GM23248 (cell line): Measurements from ENCODE around the gene WNT3A. TPM values are rescaled to one million over a fixed set of nuclear protein-coding genes. Genes with fewer than 3 reads are reported as not detected.
"Not testable (repeated sequence)": the region's sequence is repeated elsewhere in the genome, so short reads cannot be mapped to it uniquely, and the experiment has no call there.

ENCODE experiments used
- DNase-seq: peaks from one replicate; pipeline ENCODE4 v3.0.0-alpha.2; 2015
- H2AFZ ChIP-seq: fragments of 200-600 bp; sonication (generic); 2 replicates; pipeline ENCODE4 v1.6.1; 2016; ENCODE audit warnings: antibody characterized with exemption
- H3F3A ChIP-seq: fragments of 200-600 bp; sonication (generic); 2 replicates; pipeline ENCODE4 v1.6.1; 2016; ENCODE audit warnings: mild to moderate bottlenecking, antibody characterized with exemption, mixed run types; ENCODE audit not compliant: insufficient read depth
- H3K27ac ChIP-seq: fragments of 200-600 bp; sonication (generic); 2 replicates; pipeline ENCODE4 v1.5.1; 2016; ENCODE audit warnings: mild to moderate bottlenecking
- H3K27me3 ChIP-seq: fragments of 200-600 bp; sonication (generic); replicated peaks from 2 replicates; pipeline ENCODE4 v1.6.1; 2016; ENCODE audit warnings: mild to moderate bottlenecking; ENCODE audit not compliant: insufficient read depth
- H3K36me3 ChIP-seq: fragments of 200-600 bp; sonication (generic); 2 replicates; pipeline ENCODE4 v1.6.1; 2016; ENCODE audit warnings: low read depth, mild to moderate bottlenecking
- H3K4me1 ChIP-seq: fragments of 200-600 bp; sonication (generic); 2 replicates; pipeline ENCODE4 v1.6.1; 2016; ENCODE audit warnings: mild to moderate bottlenecking; ENCODE audit not compliant: insufficient read depth
- H3K4me2 ChIP-seq: fragments of 200-600 bp; sonication (generic); one replicate; pipeline ENCODE4 v1.6.1; 2016; ENCODE audit warnings: mild to moderate bottlenecking; ENCODE audit not compliant: unreplicated experiment
- H3K4me3 ChIP-seq: fragments of 200-600 bp; sonication (generic); 2 replicates; pipeline ENCODE4 v1.5.1; 2016; ENCODE audit warnings: mild to moderate bottlenecking
- H3K79me2 ChIP-seq: fragments of 200-600 bp; sonication (generic); 2 replicates; pipeline ENCODE4 v1.6.1; 2016; ENCODE audit warnings: mild to moderate bottlenecking; ENCODE audit not compliant: insufficient read depth
- H3K9ac ChIP-seq: fragments of 200-600 bp; sonication (generic); 2 replicates; pipeline ENCODE4 v1.6.1; 2016; ENCODE audit warnings: mild to moderate bottlenecking
- H3K9me2 ChIP-seq: fragments of 200-600 bp; sonication (generic); 2 replicates; pipeline ENCODE4 v1.6.1; 2016; ENCODE audit warnings: mixed run types, mild to moderate bottlenecking, moderate library complexity; ENCODE audit not compliant: insufficient read depth
- H3K9me3 ChIP-seq: fragments of 200-600 bp; sonication (generic); one replicate; pipeline ENCODE4 v1.6.1; 2017; ENCODE audit warnings: low read depth
- H4K20me1 ChIP-seq: fragments of 200-600 bp; sonication (generic); 2 replicates; pipeline ENCODE4 v1.6.0; 2016; ENCODE audit not compliant: insufficient read depth
- WGBS, 2 experiments: methylation state at CpG; one replicate each; pipeline ENCODE4 v1.1.6; 2015 to 2017; ENCODE audit warnings: low lambda C conversion rate in 2 of 2, low coverage in 1 of 2; ENCODE audit errors: missing lambda C conversion rate in 2 of 2; 5-methylcytosine and 5-hydroxymethylcytosine counted together
- in situ Hi-C: fragments of 300-500 bp; cut with MboI; formaldehyde crosslinking; loops from 2 replicates; pipeline ENCODE4 v1.15.0; 2020
- polyA plus RNA-seq: library from polyadenylated mRNA; unstranded; fragments of >200 nt; fragmentation: Nextera tagmentation; extraction: Ambion mirVana; gene quantifications from 2 replicates; pipeline ENCODE4 v1.2.1, GENCODE V29; 2016
- total RNA-seq: library from RNA; depleted of rRNA; stranded (reverse); fragments of >200 nt; shearing (Covaris generic); gene quantifications from 2 replicates; pipeline ENCODE4 v1.2.3, GENCODE V29; 2014

Gene WNT3A
- total and polyA plus RNA-seq, 2 experiments from 2014 or later: not detected

DNA sequence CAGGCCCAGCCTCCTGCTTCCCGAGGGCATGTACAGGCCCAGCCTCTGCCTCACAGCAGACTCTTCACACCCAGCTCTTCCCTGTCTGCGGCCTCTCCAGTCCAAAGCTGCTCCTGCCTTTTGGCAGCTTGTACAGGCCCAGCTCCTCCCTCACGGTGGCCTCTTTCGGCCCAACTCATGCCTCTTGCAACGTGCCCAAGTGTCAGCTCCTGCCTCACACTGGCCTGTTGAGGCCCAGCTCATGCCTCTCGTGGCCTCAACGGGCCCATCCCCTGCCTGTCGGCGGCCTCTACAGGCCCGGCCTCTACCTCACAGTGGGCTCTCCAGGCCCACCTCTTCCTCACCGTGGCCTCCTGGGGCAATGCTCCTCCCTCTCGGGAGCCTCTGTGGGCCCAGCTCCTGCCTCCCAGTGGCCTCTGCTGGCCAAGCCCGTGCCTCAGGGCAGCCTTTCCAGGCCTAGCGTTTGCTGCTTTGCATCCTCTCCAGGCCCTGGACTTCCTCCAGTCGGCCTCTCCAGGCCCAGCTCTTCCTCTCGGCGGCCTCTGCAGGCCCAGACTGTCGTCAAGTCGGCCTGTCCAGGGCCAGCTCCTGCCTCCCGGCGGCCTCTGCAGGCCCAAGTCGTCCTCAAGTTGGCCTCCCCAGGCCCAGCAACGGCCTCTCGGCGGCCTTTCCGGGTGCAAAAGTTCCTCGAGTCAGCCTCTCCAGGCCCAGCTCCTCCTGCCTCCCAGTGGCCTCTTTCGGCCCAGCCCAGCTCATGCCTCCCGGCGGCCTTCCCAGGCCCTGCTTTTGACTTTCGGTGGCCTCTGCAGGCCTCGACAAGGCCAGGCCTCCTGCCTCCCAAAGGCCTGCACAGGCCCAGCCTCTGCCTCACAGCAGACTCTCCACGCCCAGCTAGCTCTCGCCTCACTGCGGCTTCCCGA lies 36.5 kb upstream of the WNT3A start:
- H4K20me1 ChIP-seq, H3K4me2 ChIP-seq, H3F3A ChIP-seq, H3K4me1 ChIP-seq, H3K27me3 ChIP-seq, H3K79me2 ChIP-seq, H3K36me3 ChIP-seq, H2AFZ ChIP-seq, H3K9ac ChIP-seq, H3K4me3 ChIP-seq, H3K27ac ChIP-seq, DNase-seq, H3K9me3 ChIP-seq, in situ Hi-C loops, H3K9me2 ChIP-seq: not testable (repeated sequence)
- WGBS, 2 experiments: 82 to 85% methylated on average over 30 to 36 of the region's 36 CpGs

DNA sequence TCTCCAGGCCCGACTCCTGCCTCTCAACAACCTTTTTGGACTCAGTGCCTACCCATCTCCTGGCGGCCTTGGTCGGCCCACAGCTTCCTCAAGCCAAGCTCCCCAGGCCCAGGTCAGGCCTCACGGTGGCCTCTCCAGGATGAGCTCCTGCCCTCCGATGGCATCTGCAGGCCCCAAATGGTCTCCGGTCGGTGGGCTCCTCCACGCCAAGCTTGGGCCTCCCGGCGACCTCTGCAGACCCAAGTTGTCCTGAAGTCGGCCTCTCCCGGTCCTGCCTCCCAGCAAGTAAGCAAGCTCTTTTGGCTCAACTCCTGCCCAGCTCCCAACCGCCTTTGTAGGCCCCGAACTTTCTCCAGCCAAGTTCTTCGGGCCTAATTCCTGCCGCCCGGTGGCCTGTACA lies 35.6 kb upstream of the WNT3A start:
- H3K27me3 ChIP-seq, H3K4me2 ChIP-seq, H3K9me2 ChIP-seq, H3K9ac ChIP-seq, in situ Hi-C loops, H3K27ac ChIP-seq, H3K4me1 ChIP-seq, H3K4me3 ChIP-seq, H3K36me3 ChIP-seq, H3K9me3 ChIP-seq, H3K79me2 ChIP-seq, H3F3A ChIP-seq, H2AFZ ChIP-seq, DNase-seq, H4K20me1 ChIP-seq: not testable (repeated sequence)
- WGBS, 2 experiments: 93 to 96% methylated on average over 11 to 12 of the region's 17 CpGs

DNA sequence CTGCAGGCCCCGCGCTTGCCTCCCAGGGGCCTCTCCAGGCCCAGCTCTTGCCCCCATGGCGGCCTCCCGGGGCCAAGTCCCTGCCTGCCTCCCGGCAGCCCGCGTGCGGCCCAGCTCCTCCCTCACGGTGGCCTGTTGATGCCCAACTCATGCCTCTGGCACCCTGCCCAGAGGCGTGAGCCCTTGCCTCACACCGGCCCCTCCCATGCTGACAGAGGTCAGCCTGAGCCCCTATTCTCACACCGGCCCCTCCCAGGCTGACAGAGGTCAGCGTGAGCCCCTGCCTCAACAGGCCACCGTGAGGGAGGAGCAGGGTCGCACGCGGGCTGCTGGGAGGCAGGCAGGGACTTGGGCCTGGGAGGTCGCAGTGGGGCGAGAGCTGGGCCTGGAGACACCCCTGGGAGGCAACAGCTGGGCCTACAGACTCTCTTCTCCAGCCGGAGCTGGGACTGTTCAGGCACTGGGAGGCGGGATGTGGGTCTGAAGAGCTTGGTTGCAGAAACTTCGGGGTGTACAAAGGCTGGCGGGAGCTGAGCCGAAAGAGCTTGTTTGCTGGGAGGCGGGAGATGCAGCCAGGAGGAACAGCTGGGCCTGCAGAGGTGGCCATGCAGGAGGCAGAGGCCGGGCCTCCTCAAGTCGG lies 35.0 kb upstream of the WNT3A start:
- H3K36me3 ChIP-seq, DNase-seq, in situ Hi-C loops, H3F3A ChIP-seq, H3K9me3 ChIP-seq, H3K79me2 ChIP-seq, H2AFZ ChIP-seq, H3K4me1 ChIP-seq, H3K4me2 ChIP-seq, H3K27me3 ChIP-seq, H3K27ac ChIP-seq, H3K4me3 ChIP-seq, H3K9me2 ChIP-seq, H3K9ac ChIP-seq, H4K20me1 ChIP-seq: not testable (repeated sequence)
- WGBS, 2 experiments: 82 to 85% methylated on average over 16 to 23 of the region's 27 CpGs

DNA sequence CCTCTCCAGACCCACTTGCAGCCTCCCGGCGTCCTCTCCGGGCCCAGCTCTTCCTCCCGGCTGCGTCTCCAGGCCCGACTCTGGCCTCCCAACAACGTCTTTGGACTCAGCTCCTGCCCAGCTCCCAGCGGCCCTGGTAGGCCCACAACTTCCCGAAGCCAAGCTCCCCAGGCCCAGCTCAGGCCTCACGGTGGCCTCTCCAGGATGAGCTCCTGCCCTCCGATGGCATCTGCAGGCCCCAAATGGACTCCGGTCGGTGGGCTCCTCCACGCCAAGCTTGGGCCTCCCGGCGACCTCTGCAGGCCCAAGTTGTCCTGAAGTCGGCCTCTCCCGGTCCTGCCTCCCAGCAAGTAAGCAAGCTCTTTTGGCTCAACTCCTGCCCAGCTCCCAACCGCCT lies 34.5 kb upstream of the WNT3A start:
- H3K27ac ChIP-seq, H3F3A ChIP-seq, H3K4me2 ChIP-seq, H3K4me1 ChIP-seq, H2AFZ ChIP-seq, H3K9ac ChIP-seq, H3K9me2 ChIP-seq, H4K20me1 ChIP-seq, in situ Hi-C loops, H3K9me3 ChIP-seq, H3K4me3 ChIP-seq, H3K36me3 ChIP-seq, H3K27me3 ChIP-seq, DNase-seq, H3K79me2 ChIP-seq: not testable (repeated sequence)
- WGBS, 2 experiments: 89 to 95% methylated on average over 14 to 16 of the region's 19 CpGs

DNA sequence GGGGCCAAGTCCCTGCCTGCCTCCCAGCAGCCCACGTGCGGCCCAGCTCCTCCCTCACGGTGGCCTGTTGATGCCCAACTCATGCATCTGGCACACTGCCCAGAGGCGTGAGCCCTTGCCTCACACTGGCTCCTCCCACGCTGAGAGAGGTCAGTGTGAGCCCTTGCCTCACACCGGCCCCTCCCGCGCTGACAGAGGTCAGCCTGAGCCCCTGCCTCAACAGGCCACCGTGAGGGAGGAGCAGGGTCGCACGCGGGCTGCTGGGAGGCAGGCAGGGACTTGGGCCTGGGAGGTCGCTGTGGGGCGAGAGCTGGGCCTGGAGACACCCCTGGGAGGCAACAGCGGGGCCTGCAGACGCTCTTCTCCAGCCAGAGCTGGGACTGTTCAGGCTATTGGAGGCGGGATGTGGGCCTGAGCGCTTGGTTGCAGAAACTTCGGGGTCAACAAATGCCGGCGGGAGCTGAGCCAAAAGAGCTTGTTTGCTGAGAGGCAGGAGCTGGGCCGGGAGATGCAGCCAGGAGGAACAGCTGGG lies 33.9 kb upstream of the WNT3A start:
- not testable (repeated sequence) for H3K79me2 ChIP-seq

DNA sequence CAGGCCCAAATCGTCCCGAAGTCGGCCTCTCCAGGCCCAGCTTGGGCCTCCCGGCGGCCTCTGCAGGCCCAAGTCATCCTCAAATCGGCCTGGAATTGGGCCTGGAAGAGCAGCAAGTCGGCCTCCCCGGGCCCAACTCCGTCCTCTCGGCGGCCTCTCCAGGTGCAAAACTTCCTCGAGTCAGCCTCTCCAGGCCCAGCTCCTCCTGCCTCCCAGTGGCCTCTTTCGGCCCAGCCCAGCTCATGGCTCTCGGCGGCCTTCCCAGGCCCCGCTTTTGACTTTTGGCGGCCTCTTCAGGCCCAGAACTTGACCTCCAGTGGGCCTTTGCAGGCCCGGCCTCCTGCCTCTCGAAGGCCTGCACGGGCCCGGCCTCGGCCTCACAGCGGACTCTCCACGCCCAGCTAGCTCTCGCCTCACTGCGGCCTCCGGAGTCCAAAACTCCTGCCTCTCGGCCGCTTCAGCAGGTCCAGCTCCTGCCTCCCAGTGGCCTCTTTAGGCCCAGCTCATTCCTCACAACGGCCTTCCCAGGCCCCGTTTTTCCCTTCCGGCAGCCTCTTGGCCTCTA lies 33.0 kb upstream of the WNT3A start:
- H3F3A ChIP-seq, H3K9me3 ChIP-seq, H3K27me3 ChIP-seq, H3K9ac ChIP-seq, DNase-seq, H3K36me3 ChIP-seq, H3K4me3 ChIP-seq, H3K4me1 ChIP-seq, H3K27ac ChIP-seq, H3K4me2 ChIP-seq, H4K20me1 ChIP-seq, H3K79me2 ChIP-seq, in situ Hi-C loops, H3K9me2 ChIP-seq, H2AFZ ChIP-seq: not testable (repeated sequence)
- 84 to 91% methylated on average over 20 to 26 of the region's 32 CpGs for WGBS, 2 experiments

More for the DNA sequence above, 33.9 kb upstream of the WNT3A start:
- DNase-seq, H3K9me2 ChIP-seq, H3K4me1 ChIP-seq, H3K27ac ChIP-seq, H3K36me3 ChIP-seq, H4K20me1 ChIP-seq, H3K4me3 ChIP-seq, H3K9me3 ChIP-seq, H3K9ac ChIP-seq, H2AFZ ChIP-seq, H3K4me2 ChIP-seq, H3K27me3 ChIP-seq, in situ Hi-C loops, H3F3A ChIP-seq: not testable (repeated sequence)
- WGBS, 2 experiments: 81 to 85% methylated on average over 16 of the region's 22 CpGs

DNA sequence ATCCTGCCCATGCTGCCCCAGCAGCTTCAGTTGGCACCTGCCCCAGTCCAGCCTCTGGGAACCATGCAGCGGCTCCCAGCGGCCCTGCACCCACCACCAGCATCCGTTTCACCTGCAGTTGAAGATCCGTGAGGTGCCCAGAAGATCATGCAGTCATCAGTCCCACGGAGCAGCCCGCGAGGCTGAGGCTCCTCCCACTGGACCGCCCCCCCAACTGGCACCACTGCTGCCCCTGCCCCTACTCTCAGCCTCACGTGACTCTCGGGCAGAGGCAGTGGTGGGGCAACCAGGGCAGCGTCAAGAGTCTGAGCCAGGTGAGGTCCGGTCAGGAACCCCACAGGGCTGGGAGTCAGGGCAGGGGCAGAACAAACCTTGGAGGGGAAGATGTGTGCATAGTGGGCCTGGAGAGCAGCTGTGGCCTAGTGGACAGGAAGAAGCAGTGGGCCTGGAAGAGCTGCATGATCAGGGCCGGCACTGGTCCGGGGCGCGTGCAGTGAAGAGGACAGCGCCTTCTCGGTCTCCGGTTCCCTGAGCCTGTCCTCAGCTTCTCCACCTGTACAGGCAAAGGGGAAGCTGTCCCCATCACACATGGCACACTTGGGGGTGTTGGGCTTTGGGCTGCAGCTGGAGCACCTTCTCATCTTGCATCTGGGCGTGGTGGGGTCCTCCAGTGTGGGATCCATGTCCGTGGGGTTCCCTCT lies 31.1 kb upstream of the WNT3A start:
- in situ Hi-C loops: not testable (repeated sequence)

More for the DNA sequence above, 31.1 kb upstream of the WNT3A start:
- H3K9ac ChIP-seq, H3K9me3 ChIP-seq, H3K4me1 ChIP-seq, H3K79me2 ChIP-seq, H2AFZ ChIP-seq, H3K27ac ChIP-seq, H3K27me3 ChIP-seq, H3K36me3 ChIP-seq, H4K20me1 ChIP-seq, H3K4me3 ChIP-seq, H3K4me2 ChIP-seq, H3K9me2 ChIP-seq, DNase-seq, H3F3A ChIP-seq: not testable (repeated sequence)
- WGBS, 2 experiments: 59 to 70% methylated on average over 12 to 18 of the region's 21 CpGs
